ENCODE measurements around the gene C12orf60.

DNA sequence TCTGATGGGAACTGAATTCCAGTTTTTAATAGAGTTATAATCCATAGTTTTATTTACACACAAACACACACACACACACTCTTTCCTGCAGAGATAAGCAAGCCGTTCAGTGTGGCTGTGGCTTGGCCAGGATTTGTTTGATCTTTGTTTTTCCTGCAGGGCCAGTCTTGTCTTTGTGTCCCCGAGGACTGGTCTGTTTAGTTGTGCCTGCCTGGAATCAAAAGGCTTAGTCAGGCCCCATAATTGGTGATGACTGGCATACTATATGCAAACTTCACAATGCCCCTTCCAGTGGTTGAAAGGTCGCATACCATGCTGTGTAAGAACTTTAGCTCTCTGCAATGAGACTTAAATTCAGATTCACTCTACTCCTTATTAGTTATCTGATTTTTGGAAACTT, 26.2 kb upstream of the C12orf60 start:
- TF ChIP-seq EZH2 (IDR thresholded peaks at IDR 0.05; ENCODE audit: insufficient read depth, poor library complexity, severe bottlenecking) (no peak), EZH2phosphoT487 (IDR thresholded peaks at IDR 0.05; ENCODE audit: insufficient read depth, low read depth) (no peak)

Data from GM23248 (cell line).